SK-N-SH (cell line): Measurements from ENCODE around the gene TOX2. TPM values are rescaled to one million over a fixed set of nuclear protein-coding genes. Genes with fewer than 3 reads are reported as not detected.

ENCODE experiments used
- CTCF ChIA-PET: fragments of 300-600, 350-600 bp; formaldehyde crosslinking; extraction: SDS; loops from one replicate; lab custom pipeline; 2021; lab: Yijun Ruan, JAX
- POLR2A ChIA-PET: fragments of 350-600 bp; sonication (Branson Sonifier 250); formaldehyde crosslinking; extraction: SDS; loops from one replicate; lab custom pipeline; 2020; ENCODE audit warnings: antibody characterized with exemption, inconsistent platforms; lab: Yijun Ruan, JAX
- DNase-seq: peaks from one replicate; pipeline ENCODE4 v3.0.0; 2012
- H2AFZ ChIP-seq: fragments of 200-600 bp; sonication (generic); 2 replicates; pipeline ENCODE4 v1.8.1; 2016; ENCODE audit warnings: antibody characterized with exemption, mild to moderate bottlenecking, low read depth
- H3F3A ChIP-seq: fragments of 200-600 bp; sonication (generic); replicated peaks from 2 replicates; pipeline ENCODE3; 2016; ENCODE audit warnings: antibody characterized with exemption, mild to moderate bottlenecking; ENCODE audit not compliant: insufficient read depth
- H3K27ac ChIP-seq, 2 experiments: fragments of 200-500 bp in 1 of 2; fragments of 200-600 bp in 1 of 2; sonication (Bioruptor generic) in 1 of 2; sonication (generic), shearing (Covaris generic) in 1 of 2; 2 replicates each; pipeline versions ENCODE4 v1.5.1 to v1.6.1; 2014 to 2016; ENCODE audit warnings: low read depth in 2 of 2, inconsistent platforms in 1 of 2, low read length in 1 of 2, mild to moderate bottlenecking in 1 of 2, mixed read lengths in 1 of 2
- H3K27me3 ChIP-seq: fragments of 200-600 bp; sonication (generic), shearing (Covaris generic); 2 replicates; pipeline ENCODE4 v1.6.1; 2016; ENCODE audit warnings: mixed run types; ENCODE audit not compliant: insufficient read depth
- H3K36me3 ChIP-seq, 2 experiments: fragments of 200-500 bp in 1 of 2; fragments of 200-600 bp in 1 of 2; sonication (Bioruptor generic) in 1 of 2; sonication (generic) in 1 of 2; replicated peaks in 1 of 2; 2 replicates each; pipeline versions ENCODE3 to v1.5.1; 2014 to 2016; ENCODE audit warnings: low read length in 1 of 2, mild to moderate bottlenecking in 1 of 2; ENCODE audit not compliant: insufficient read depth in 2 of 2, control insufficient read depth in 1 of 2
- H3K4me1 ChIP-seq, 2 experiments: fragments of 200-500 bp in 1 of 2; fragments of 200-600 bp in 1 of 2; sonication (Bioruptor generic) in 1 of 2; sonication (generic), shearing (Covaris generic) in 1 of 2; 2 replicates each; pipeline versions ENCODE4 v1.5.1 to v1.6.1; 2014 to 2016; ENCODE audit warnings: low read depth in 1 of 2, low read length in 1 of 2, mixed run types in 1 of 2; ENCODE audit not compliant: insufficient read depth in 2 of 2, control insufficient read depth in 1 of 2
- H3K4me2 ChIP-seq: fragments of 200-600 bp; sonication (generic), shearing (Covaris generic); 2 replicates; pipeline ENCODE4 v1.6.1; 2017; ENCODE audit warnings: mixed run types
- H3K4me3 ChIP-seq, 2 experiments: fragments of 200-500 bp in 1 of 2; fragments of 200-600 bp in 1 of 2; sonication (Bioruptor generic) in 1 of 2; sonication (generic), shearing (Covaris generic) in 1 of 2; 2 replicates each; pipeline versions ENCODE4 v1.5.1 to v1.8.1; 2014 to 2016; ENCODE audit warnings: low read depth in 2 of 2, inconsistent platforms in 1 of 2, low read length in 1 of 2, mild to moderate bottlenecking in 1 of 2, mixed read lengths in 1 of 2, moderate library complexity in 1 of 2
- H3K79me2 ChIP-seq: fragments of 200-600 bp; sonication (generic); 2 replicates; pipeline ENCODE4 v1.8.1; 2017; ENCODE audit warnings: mild to moderate bottlenecking; ENCODE audit not compliant: insufficient read depth
- H3K9ac ChIP-seq: fragments of 200-600 bp; sonication (generic); 2 replicates; pipeline ENCODE4 v1.6.1; 2017; ENCODE audit warnings: mixed run types
- H3K9me2 ChIP-seq: fragments of 200-600 bp; sonication (generic); 2 replicates; pipeline ENCODE4 v1.6.1; 2017; ENCODE audit warnings: mixed run types
- H3K9me3 ChIP-seq: fragments of 200-600 bp; sonication (generic); 2 replicates; pipeline ENCODE4 v1.6.1; 2017; ENCODE audit warnings: mixed run types, mild to moderate bottlenecking, moderate library complexity
- H4K20me1 ChIP-seq: fragments of 200-600 bp; sonication (generic); 2 replicates; pipeline ENCODE4 v1.6.1; 2017; ENCODE audit warnings: mild to moderate bottlenecking, mixed run types; ENCODE audit not compliant: insufficient read depth
- CHD2 ChIP-seq: fragments of 150-350 bp; IDR thresholded peaks from 2 replicates; pipeline ENCODE4 v1.6.1; 2018; ENCODE audit warnings: low read length; ENCODE audit not compliant: partially characterized antibody
- ELF1 ChIP-seq: IDR thresholded peaks from 2 replicates; pipeline ENCODE4 v1.4.0; 2012
- FOXM1 ChIP-seq: IDR thresholded peaks from 2 replicates; pipeline ENCODE4 v1.4.0; 2012; ENCODE audit warnings: low read depth, mild to moderate bottlenecking
- GATA2 ChIP-seq: sonication (generic); formaldehyde crosslinking; IDR thresholded peaks from 2 replicates; pipeline ENCODE4 v1.5.0; 2020; ENCODE audit warnings: mild to moderate bottlenecking, missing genetic modification reagents
- MEF2A ChIP-seq: IDR thresholded peaks from 2 replicates; pipeline ENCODE4 v1.4.0; 2012; ENCODE audit warnings: low read depth, borderline replicate concordance
- MXI1 ChIP-seq: IDR thresholded peaks from 2 replicates; pipeline ENCODE4 v1.6.1; 2012; ENCODE audit warnings: mild to moderate bottlenecking, low read depth, low read length, improper control_type of control experiment
- NRF1 ChIP-seq: IDR thresholded peaks from 2 replicates; pipeline ENCODE4 v1.6.1; 2012; ENCODE audit warnings: low read depth, mild to moderate bottlenecking, low read length
- PBX3 ChIP-seq: IDR thresholded peaks from 2 replicates; pipeline ENCODE4; 2012
- SIN3A ChIP-seq: IDR thresholded peaks from 2 replicates; pipeline ENCODE4 v1.6.1; 2012; ENCODE audit warnings: low read depth, mild to moderate bottlenecking, low read length, moderate library complexity, borderline replicate concordance
- SMC3 ChIP-seq: IDR thresholded peaks from 2 replicates; pipeline ENCODE4 v1.6.1; 2012; ENCODE audit warnings: low read depth, low read length, improper control_type of control experiment
- TEAD4 ChIP-seq: IDR thresholded peaks from 2 replicates; pipeline ENCODE4 v1.4.0; 2012; ENCODE audit warnings: mild to moderate bottlenecking, borderline replicate concordance; ENCODE audit not compliant: insufficient read depth
- ZBTB33 ChIP-seq: IDR thresholded peaks from 2 replicates; pipeline ENCODE4 v1.4.0; 2012; ENCODE audit warnings: low read depth, borderline replicate concordance
- WGBS: methylation state at CpG from one replicate; pipeline ENCODE4 v1.1.6; 2017; ENCODE audit warnings: low lambda C conversion rate; 5-methylcytosine and 5-hydroxymethylcytosine counted together
- polyA plus RNA-seq, 3 experiments: library from polyadenylated mRNA; depleted of rRNA; stranded (reverse); fragments of >200 nt; gene quantifications; 2 replicates each; pipeline ENCODE4 v1.2.3, GENCODE V29; 2012

TOX2 gene
- polyA plus RNA-seq, 1 of the 3 experiments (the other 2 are of a cell fraction): 15.4 TPM

- Histone ChIP-seq H3K36me3 (no peaks in the 10 kb centered on the region), H3K4me1 (peaks cover 0 to 33% of the 10 kb centered on the region in 2 experiments; a peak in 2 of 4 replicates), H3K27ac (no peak overlapping the region), H3K79me2 (no peaks in the 10 kb centered on the region; the same call in 1 of the 2 replicates), H3K4me3 (no peak overlapping the region), H3K27me3 (no peaks in the 10 kb centered on the region), H4K20me1 (no peaks in the 10 kb centered on the region), H3K9ac (no peak overlapping the region), H3K9me3 (no peaks in the 10 kb centered on the region), H2AFZ (no peak overlapping the region), H3K4me2 (no peak overlapping the region)
- CTCF ChIA-PET: interaction anchor here (1.0 to 2.0 kb wide), 5 partner anchors 8 to 164 kb away, joined by 3 to 5 read pairs (median 4); no protein-coding TSS in a partner anchor
- POLR2A ChIA-PET: no interaction called here
- WGBS: 97% methylated on average over 7 of the region's 9 CpGs
- DNase-seq: no peak
- TF ChIP-seq CHD2 (no peak), SMC3 (no peak), MXI1 (peak; percentile 66; the same call in 1 of the 2 replicates)
- TF ChIP-seq, all 33 proteins: peak for 1
- Histone ChIP-seq H3K9me2 (no peaks in the 10 kb centered on the region), H3F3A (peaks cover 18% of the 10 kb centered on the region)
Observed at GRCh38 chr20:43917380-43917779, 2.7 kb downstream of the TOX2 start.

- no peaks in the 10 kb centered on the region for H3K9me3 ChIP-seq
- H3F3A ChIP-seq: peaks cover 15% of the 10 kb centered on the region
- no peaks in the 10 kb centered on the region for H3K9me2 ChIP-seq
- H2AFZ ChIP-seq: no peak overlapping the region
- no peak overlapping the region for H3K4me3 ChIP-seq
- H4K20me1 ChIP-seq: no peaks in the 10 kb centered on the region
- peaks cover 18 to 31% of the 10 kb centered on the region in 2 experiments; a peak in 2 of 4 replicates for H3K4me1 ChIP-seq
- no peak for DNase-seq
- no peak overlapping the region for H3K4me2 ChIP-seq
- 78% methylated on average over 6 of the region's 6 CpGs for WGBS
- H3K79me2 ChIP-seq: peaks cover 3% of the 10 kb centered on the region
- no peak for TF ChIP-seq PBX3
- TF ChIP-seq MEF2A: no peak
- TF ChIP-seq MXI1: no peak
- TF ChIP-seq FOXM1: no peak
- H3K27ac ChIP-seq: no peak overlapping the region
- no peaks in the 10 kb centered on the region for H3K36me3 ChIP-seq
- POLR2A ChIA-PET: interaction anchor here (0.6 kb wide), 1 partner anchor 29 kb away, joined by 3 read pairs; no protein-coding TSS in a partner anchor
- CTCF ChIA-PET: no interaction called here
- H3K9ac ChIP-seq: no peak overlapping the region
- no peaks in the 10 kb centered on the region for H3K27me3 ChIP-seq
Observed at GRCh38 chr20:43919686-43920403, 5.2 kb downstream of the TOX2 start.

- no peak overlapping the region for H3K27ac ChIP-seq
- no peaks in the 10 kb centered on the region for H3K9me3 ChIP-seq
- DNase-seq: no peak
- no peak overlapping the region for H3K9ac ChIP-seq
- POLR2A ChIA-PET: no interaction called here
- no peak for TF ChIP-seq NRF1
- no peak for TF ChIP-seq SIN3A
- TF ChIP-seq ZBTB33: no peak
- TF ChIP-seq GATA2 (CRISPR knock-in tag): no peak
- TF ChIP-seq ELF1: no peak
- TF ChIP-seq TEAD4: no peak
- no peaks in the 10 kb centered on the region for H3K27me3 ChIP-seq
- no peaks in the 10 kb centered on the region for H3K36me3 ChIP-seq
- H3K9me2 ChIP-seq: no peaks in the 10 kb centered on the region
- H4K20me1 ChIP-seq: no peaks in the 10 kb centered on the region
- no peak overlapping the region for H3K4me2 ChIP-seq
- CTCF ChIA-PET: interaction anchor here (0.9 to 1.1 kb wide), 2 partner anchors 154 to 171 kb away, joined by 3 read pairs; no protein-coding TSS in a partner anchor
- H3F3A ChIP-seq: peaks cover 15% of the 10 kb centered on the region
- H3K79me2 ChIP-seq: peaks cover 9% of the 10 kb centered on the region
- no peak overlapping the region for H3K4me3 ChIP-seq
- 91% methylated on average over 4 of the region's 4 CpGs for WGBS
- H2AFZ ChIP-seq: no peak overlapping the region
- peaks cover 28 to 31% of the 10 kb centered on the region in 2 experiments; a peak in 3 of 4 replicates for H3K4me1 ChIP-seq
Observed at GRCh38 chr20:43920797-43921196, 6.1 kb downstream of the TOX2 start.
